ENCODE results near the gene UAP1L1.

The UAP1L1 gene

DNA sequence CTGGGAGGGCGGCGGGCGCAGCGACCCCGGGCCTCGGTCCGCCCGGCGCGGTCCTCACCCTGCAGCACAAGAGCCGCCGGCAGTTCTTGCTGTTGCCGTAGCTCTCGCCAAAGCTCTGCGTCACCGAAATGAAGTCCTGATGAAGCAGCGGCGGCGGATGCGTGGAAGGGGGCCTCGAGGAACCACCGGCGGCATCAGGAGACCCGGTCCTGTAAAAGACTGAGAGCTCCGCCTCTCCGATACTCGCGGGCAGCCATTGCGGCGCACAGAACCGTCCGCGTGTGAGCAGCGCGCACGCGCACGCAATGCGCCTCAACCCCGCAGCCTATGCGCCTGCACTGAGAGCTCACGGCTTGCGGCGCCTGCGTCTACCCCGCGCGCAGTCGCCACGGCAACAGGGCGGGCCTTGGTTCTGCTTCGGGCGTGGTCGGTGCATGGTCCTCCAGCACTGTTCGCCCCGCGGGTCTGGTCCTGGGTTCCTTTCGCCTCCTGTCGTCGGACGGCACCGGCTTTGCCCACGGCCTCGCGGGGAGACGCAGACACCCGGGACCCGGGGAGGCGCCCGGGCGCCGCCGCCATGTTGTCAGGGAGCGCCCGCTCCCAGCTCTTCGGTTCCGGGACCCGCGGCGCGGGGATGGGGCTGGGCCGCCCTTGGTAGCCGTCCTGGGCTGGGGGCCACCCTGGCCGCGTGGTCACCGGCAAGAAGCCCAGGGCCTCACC lies 52.3 kb downstream of the UAP1L1 start:
- peak overlapping the region; percentile 90 for H2AFZ ChIP-seq (ENCODE audit: low read depth, low read length, severe bottlenecking)
- no peaks in the 10 kb centered on the region for H3K27me3 ChIP-seq (ENCODE audit: low read length)
- H3K4me3 ChIP-seq (ENCODE audit: insufficient read depth, low read length, poor library complexity, severe bottlenecking) = peak overlapping the region; percentile 61
- H3K9ac ChIP-seq (ENCODE audit: low read length) = peak overlapping the region; percentile 81
- H3K27ac ChIP-seq (ENCODE audit: low read depth, low read length) = peak overlapping the region; percentile 90
- H4K20me1 ChIP-seq (ENCODE audit: low read depth, low read length) = no peaks in the 10 kb centered on the region
- H3K9me2 ChIP-seq (replicated peaks; ENCODE audit: insufficient read depth, low read length) = no peaks in the 10 kb centered on the region
- no peak for TF ChIP-seq EZH2phosphoT487 (conservative IDR thresholded peaks at IDR 0.05; ENCODE audit: low read length)
- no peak for TF ChIP-seq CTCF (IDR thresholded peaks at IDR 0.05; ENCODE audit: insufficient read depth, low read length, poor library complexity, severe bottlenecking)
- H3K4me2 ChIP-seq (ENCODE audit: low read depth, low read length, poor library complexity, severe bottlenecking) = peak overlapping the region; percentile 87
- H3K79me2 ChIP-seq (ENCODE audit: insufficient read depth, low read length) = peaks cover 15% of the 10 kb centered on the region
- H3K9me3 ChIP-seq (ENCODE audit: insufficient read depth, low read length) = no peaks in the 10 kb centered on the region
- H3F3A ChIP-seq (ENCODE audit: insufficient read depth) = peaks cover 25% of the 10 kb centered on the region
- H3K36me3 ChIP-seq (ENCODE audit: low read length) = no peaks in the 10 kb centered on the region

DNA sequence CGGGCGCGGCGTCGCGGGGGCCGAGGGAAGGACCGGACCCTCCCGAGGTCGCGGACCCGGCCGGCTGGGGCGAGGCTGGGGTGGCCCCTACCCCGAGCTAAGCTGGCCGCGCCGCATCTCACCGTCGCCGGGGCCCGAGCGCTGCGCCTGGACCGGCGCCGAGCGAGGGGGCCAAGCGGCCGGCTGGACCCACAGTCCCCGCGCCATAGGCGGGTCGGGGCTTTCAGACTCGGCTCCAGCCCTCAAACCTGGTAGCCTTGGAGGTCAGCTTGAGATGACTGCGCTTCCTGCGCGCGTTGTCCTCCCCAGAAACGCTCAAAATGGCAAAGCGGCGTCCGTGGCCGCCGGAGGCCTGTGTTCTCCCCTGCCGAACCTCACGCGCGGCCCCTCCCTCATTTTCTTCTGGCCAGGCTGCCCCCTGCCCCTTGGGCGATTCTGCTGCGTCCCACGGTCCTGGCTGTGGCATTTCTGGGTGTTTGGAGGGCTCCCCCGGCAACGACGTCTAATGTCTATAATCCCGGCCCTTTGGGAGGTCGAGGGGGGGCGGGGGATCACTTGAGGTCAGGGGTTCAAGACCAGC lies 52.9 kb downstream of the UAP1L1 start:
- no peaks in the 10 kb centered on the region for H4K20me1 ChIP-seq (ENCODE audit: low read depth, low read length)
- H3K4me3 ChIP-seq (ENCODE audit: insufficient read depth, low read length, poor library complexity, severe bottlenecking) = peak overlapping the region; percentile 61
- no peaks in the 10 kb centered on the region for H3K36me3 ChIP-seq (ENCODE audit: low read length)
- peaks cover 15% of the 10 kb centered on the region for H3K79me2 ChIP-seq (ENCODE audit: insufficient read depth, low read length)
- H3K4me2 ChIP-seq (ENCODE audit: low read depth, low read length, poor library complexity, severe bottlenecking) = peak overlapping the region; percentile 87
- H3K27ac ChIP-seq (ENCODE audit: low read depth, low read length) = peak overlapping the region; percentile 90
- H2AFZ ChIP-seq (ENCODE audit: low read depth, low read length, severe bottlenecking) = peak overlapping the region; percentile 90
- peaks cover 25% of the 10 kb centered on the region for H3F3A ChIP-seq (ENCODE audit: insufficient read depth)
- H3K9me2 ChIP-seq (replicated peaks; ENCODE audit: insufficient read depth, low read length) = no peaks in the 10 kb centered on the region
- peak overlapping the region; percentile 81 for H3K9ac ChIP-seq (ENCODE audit: low read length)
- no peaks in the 10 kb centered on the region for H3K27me3 ChIP-seq (ENCODE audit: low read length)
- H3K9me3 ChIP-seq (ENCODE audit: insufficient read depth, low read length) = no peaks in the 10 kb centered on the region
- TF ChIP-seq CTCF (IDR thresholded peaks at IDR 0.05; ENCODE audit: insufficient read depth, low read length, poor library complexity, severe bottlenecking) = no peak
- no peak for TF ChIP-seq EZH2phosphoT487 (conservative IDR thresholded peaks at IDR 0.05; ENCODE audit: low read length)

Measured in SU-DHL-6 (cell line).